T-helper 1 cell (primary cell): ENCODE measurements around the gene RGMB.

Experiments
- DNase-seq, 5 donors: peaks; one replicate each; pipeline ENCODE4 v3.0.0-alpha.2; 2012 to 2020

RGMB gene

GRCh38 chr5:98787131-98787719, 13.8 kb downstream of the RGMB start:
- DNase-seq, result no peak

- DNase-seq, result no peak
These were observed 15.6 kb downstream of the RGMB start for GRCh38 chr5:98789029-98789428.

DNA sequence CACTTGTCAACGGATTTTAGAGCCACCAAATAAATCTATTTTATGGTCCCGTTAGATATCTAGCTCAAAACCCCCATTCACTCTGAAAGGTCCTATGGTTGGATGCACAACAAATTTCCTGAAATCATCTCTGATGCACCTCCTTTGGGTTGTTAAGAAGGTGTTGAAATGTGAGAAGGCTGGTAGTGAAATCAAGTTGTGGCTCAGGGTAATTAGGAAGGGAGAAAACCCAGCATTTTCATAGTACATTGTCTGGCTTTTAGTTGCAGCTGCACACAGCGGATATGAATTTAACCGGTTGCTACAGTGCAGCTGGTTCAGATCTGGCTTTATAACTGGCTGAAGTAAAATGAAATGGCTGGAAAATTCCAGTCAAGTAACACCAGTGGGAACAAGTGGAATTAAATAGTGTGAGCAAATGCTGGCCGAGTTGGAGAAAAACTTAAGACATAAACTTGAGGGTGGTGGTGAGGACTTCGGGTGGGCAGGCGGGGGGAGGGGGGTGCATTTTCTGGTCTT, 17.6 kb downstream of the RGMB start:
- no peak for DNase-seq

DNA sequence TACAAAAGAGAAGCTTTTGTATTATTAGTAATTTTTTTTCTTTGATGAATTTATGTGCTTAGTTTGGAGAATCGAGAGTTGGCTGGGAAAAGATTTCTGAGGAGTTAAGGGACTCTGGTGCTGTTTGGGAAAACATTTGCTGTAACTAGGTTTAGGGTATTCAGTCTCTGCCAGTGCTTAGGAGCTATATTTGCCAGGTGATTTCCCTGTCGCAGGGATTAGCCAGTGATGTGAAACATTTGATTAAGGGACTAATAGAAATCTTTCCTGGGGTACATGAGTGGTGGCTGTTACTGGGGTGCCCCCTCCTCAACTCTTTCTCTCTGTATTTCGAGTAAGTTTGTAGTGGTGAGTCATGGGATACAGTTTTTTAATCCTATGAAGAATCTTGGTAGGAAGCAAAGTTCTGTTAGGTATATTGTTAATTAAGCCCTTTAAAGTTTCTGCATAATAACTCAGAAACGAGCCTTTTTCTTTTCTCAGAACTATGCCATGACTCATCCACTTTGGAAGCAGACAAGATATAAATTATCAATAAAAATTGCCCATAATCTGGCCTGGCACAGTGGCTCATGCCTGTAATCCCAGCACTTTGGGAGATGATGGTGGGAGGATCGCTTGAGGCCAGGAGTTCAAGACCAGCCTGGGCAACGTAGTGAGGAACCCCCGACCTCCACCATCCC, 18.6 kb downstream of the RGMB start:
- no peak for DNase-seq

- DNase-seq, result no peak
These were observed 19.8 kb downstream of the RGMB start for GRCh38 chr5:98793223-98793622.

- DNase-seq, result no peak
These were observed 20.5 kb downstream of the RGMB start for GRCh38 chr5:98794001-98794400.

GRCh38 chr5:98794414-98795080, 21.1 kb downstream of the RGMB start:
- DNase-seq, result no peak

DNA sequence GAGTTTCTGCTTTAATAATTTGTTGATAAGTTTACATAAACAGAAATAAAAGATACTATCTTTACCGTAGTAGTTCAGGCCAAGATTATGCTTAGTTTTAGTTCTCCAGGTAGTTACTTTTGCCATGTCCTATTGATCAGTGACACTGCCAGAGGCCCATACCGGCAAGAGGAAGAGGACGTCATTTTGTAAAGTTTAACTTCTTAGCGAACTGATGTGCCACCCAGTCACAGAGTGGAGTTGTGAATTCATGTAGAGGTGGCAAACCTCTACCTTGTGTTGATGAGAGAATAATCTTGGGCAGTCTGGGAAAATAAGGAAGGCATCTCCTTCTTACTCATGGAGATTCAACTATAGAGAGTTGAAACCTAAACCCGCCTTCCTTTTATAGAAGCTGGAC, 21.8 kb downstream of the RGMB start:
- DNase-seq, result no peak

DNA sequence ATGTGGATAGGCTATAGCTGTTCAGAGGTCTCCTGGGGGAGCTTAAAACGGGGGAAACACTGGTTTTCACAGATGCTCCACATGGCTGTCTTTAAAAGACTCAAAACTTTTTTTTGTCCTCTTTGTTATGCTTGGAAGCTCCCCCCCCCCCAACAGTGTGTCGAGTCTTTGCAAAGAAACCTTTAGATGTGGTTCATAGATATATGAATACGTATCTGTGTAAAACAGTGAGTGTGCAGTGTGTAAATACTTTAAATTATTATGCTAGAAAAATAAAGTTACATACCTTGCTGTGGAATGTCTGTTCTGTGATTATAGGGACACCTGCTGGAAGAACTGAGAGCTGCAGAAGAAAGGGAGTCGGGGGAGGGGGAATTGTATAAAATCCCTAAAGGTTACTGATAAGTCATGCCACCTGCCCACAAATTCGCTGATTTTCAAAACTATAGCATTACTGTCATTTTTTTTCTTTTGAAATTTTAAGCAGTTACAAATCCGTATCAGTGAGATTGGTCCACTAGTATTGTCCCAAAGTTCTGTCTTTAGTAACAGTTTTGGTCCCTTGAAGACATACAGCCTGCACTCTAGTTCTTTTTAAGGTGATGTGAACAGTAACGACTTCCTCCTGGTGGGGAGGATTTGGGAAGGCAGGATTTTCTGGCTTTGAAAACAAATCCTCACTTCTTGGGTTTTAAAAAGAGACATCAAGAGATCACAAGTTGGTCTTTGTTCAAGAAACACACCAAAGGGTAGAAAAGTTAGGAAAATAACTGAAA, 22.9 kb downstream of the RGMB start:
- peak in 3 of 5 donors; percentile 20 to 41 (median 21) for DNase-seq

- DNase-seq, result no peak
These were observed 24.9 kb downstream of the RGMB start for GRCh38 chr5:98798371-98798770.

- no peak for DNase-seq
These were observed 25.4 kb downstream of the RGMB start for GRCh38 chr5:98798847-98799246.

DNA sequence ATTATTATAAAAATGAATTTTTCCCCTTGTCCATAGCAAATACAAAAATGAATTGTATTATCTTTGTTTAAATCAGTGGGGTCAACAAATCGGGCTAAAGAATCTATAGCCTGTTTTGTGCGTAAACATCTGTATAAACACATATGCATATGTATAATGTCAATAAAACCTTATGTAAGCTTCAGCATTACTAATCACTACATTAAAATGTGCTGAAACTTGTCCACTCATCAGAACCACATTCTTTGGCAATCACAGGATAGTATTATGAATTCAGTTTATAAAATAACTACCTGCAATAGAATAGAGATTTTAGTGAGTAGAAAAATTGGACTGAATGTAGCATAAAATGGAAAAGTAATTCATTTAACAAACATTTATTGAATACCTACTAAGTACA, 30.6 kb downstream of the RGMB start:
- no peak for DNase-seq

GRCh38 chr5:98805070-98805469, 31.6 kb downstream of the RGMB start:
- no peak for DNase-seq

DNA sequence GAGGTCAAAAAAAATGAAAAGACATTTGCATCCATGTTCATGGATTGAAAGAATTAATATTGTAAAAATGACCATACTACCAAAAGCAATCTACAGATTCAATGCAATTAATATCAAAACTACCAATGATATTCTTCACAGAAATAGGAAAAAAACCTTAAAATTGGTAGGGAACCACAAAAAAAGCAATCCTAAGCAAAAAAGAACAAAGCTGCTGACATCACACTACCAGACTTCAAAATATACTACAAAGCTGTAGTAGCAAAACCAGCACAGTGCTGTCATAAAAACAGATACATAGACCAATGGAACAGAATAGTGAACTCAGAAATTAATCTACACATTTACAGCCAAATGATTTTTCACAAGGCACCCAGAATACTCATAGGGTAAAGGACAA, 34.3 kb downstream of the RGMB start:
- no peak for DNase-seq

DNA sequence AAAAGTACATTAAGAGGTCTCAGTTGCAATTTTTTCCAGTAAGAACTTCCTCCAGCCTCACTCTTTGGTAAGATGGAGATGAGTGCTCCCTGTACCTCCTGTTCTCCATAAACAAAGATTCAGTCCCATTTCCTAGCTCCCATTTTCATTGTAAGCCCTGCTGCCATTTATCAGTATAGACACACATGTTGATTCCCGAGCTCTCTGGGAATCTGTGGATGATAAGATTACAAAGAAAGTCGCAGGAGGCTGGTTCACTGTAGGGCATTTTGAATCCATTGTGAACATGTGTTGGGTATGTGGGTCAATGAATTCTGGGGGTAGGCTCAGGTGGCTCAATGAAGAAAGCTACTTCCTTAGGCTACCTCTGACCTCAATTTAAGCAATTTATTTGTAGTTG, 36.7 kb downstream of the RGMB start:
- no peak for DNase-seq

GRCh38 chr5:98813755-98814154, 40.3 kb downstream of the RGMB start:
- peak in 1 of 5 donors; percentile 5 for DNase-seq

- DNase-seq, result no peak
These were observed 43.2 kb downstream of the RGMB start for GRCh38 chr5:98816582-98817222.

- DNase-seq, result no peak
These were observed 52.3 kb downstream of the RGMB start for GRCh38 chr5:98825582-98826375.

DNA sequence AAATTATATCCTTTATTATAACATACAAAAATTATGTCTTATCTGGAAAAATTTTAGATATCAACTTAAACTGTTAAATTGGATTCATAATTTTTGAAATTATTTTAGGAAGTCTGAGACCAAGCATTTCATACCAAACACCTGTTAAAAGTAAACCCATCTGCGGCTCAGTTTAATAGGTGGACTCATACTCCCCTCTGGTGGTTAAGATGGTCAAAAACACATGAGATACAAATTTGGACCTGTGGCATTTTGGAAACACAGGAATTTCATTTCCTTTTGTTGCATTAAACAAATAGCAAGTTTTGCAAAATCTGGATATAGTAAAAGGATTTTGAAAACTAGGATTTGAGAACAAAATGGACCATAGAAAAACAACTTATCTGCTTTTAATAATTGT, 53.7 kb downstream of the RGMB start:
- no peak for DNase-seq

GRCh38 chr5:98827588-98828284, 54.3 kb downstream of the RGMB start:
- DNase-seq, result no peak

- no peak for DNase-seq
These were observed 62.7 kb downstream of the RGMB start for GRCh38 chr5:98836175-98836574.
